GM19035 (cell line): ENCODE measurements around the gene HMGN5.

Experiments
- ATAC-seq: cut with Tn5 transposase; IDR thresholded peaks from one replicate; pipeline ENCODE4 v1.9.1; 2021; ENCODE audit not compliant: unreplicated experiment

The HMGN5 gene

DNA sequence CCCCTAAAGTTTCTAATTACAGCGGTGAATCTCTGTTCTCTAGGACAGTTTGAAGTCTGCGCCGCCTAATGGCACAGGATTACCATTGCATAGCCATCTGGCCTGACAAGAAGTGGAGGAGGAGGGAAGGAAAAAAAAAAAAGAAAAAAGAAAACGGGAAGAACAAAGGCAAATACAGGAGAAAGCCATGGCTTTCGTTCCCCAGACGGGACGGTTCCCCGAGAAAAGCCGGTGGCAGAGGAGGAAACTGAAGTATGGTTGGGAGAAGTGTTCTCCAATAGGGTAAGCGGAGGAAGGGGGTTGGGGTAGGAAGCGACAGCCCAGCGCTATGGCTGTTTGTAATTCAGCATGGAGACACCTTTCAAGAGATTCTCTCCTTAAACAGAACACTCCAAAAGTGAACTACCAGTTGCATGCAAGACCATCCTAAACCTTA, 80.8 kb downstream of the HMGN5 start:
- peak; percentile 62 for ATAC-seq

DNA sequence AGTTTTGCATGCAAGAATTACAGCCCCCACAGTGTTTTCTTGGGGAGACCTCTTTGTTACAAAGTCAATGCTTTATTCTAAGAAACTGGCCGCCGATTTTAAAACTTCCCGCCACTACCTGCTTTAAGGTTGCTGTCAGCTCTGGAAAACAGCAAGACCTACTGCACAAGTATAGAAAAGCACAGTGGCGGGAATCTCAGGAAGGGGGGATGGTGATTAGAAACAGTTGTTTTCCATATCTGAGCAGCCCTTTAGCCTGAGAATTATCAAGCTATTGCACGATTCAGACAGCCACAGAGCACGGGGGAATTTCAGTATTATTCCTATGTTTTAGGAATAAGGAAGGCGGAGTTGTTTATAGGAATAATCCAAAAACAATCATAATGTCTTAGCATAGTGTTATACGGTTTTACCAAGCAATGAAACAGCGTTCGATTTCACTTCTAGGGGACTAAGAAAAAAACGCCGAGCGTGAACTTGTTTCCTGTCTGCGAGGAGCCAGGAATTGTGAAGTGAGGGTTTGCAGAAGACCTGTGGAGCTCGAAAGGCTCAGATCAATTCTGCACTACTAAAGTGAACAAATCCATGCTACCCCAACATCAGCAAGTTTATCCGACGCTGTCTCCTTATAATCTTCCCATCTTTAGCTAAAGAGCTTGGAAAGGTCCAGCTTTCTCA, 81.3 kb downstream of the HMGN5 start:
- peak; percentile 26 for ATAC-seq

DNA sequence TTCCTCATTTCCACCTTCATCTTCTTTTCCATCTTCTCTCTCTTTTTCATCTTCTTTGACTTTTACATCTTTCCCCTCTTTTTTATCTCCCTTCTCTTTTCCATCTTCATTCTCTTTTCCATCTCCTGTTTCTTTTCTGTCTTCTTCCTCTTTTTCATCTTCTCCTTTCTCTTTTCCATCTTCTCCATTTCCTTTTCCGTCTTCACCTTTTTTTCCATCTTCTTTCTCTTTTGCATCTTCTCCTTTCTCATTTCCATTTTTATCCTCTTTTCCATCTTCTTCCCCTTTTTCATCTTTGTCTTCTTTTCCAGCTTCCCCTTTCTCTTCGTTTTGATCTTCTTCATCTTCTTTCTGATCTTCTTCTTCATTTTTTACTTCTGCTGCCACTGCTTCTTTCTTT, 87.0 kb downstream of the HMGN5 start:
- no peak for ATAC-seq

DNA sequence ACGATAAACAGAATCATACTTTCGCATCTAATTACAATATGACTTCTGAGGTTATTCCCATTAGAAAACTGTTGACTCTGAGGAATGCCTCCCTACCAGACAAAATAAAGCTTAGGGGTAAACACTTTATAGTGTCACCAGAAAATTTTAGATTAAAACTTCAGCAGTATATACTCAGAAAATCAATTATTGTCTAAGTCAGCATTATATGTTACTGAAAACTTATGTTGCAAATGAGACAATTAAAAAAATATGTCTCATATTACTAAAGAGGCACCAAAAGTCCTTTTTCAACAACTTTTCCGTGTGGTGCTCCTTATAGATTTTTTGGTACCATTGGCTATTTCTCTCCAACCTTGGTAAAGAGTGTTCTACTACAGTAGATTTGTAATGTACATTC, 91.4 kb downstream of the HMGN5 start:
- no peak for ATAC-seq

DNA sequence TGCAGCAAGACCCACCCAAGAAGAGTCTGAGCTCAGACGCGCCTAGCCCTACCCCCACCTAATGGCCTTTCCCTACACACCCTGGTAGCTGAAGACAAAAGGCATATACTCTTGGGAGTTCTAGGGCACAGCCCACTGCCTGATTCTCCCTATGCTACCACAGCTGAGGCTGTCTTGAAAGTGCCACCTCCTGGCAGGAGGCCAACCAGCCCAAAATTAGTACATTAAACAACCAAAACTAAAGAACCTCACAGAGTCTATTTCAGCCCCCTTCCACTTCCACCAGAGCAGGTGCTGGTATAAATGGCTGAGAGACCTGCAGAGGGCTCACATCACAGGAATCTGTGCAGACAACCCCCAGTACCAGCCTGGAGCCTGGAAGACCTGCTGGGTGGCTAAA, 119.1 kb downstream of the HMGN5 start:
- no peak for ATAC-seq
